GOT3 (cell line): ENCODE data around the gene TRIO.

ENCODE experiments used
- DNase-seq: peaks from one replicate; lab custom pipeline; 2025; ENCODE audit warnings: mixed read lengths; lab: John Stamatoyannopoulos, UW

Gene TRIO

GRCh38 chr5:14226554-14226953 is 83.4 kb downstream of the TRIO start:
- no peak for DNase-seq

GRCh38 chr5:14226992-14227391 is 83.8 kb downstream of the TRIO start:
- DNase-seq = no peak

- DNase-seq = no peak
These were observed 84.4 kb downstream of the TRIO start for GRCh38 chr5:14227513-14227912.

- no peak for DNase-seq
These were observed 85.1 kb downstream of the TRIO start for GRCh38 chr5:14228219-14228618.

GRCh38 chr5:14229181-14229580 is 86.0 kb downstream of the TRIO start:
- DNase-seq = no peak

DNA sequence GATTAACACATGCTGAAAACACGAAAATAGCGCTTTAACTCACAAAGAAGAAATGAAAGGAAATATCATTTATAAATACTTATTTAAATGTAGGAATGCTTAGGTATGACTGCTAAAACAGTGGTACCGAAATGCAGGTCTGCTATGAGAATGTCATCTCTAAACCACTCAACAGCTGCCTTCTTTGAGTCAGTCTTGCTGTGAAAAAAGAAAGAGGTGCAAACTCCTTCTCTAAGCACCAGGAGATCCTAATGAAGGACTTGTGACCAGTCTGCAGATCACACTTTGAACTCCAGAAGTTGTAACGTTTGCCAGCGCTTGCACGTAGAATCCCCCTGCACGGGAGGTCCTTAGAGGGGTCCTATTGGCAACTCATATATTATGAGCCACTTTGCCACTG is 86.6 kb downstream of the TRIO start:
- no peak for DNase-seq

DNA sequence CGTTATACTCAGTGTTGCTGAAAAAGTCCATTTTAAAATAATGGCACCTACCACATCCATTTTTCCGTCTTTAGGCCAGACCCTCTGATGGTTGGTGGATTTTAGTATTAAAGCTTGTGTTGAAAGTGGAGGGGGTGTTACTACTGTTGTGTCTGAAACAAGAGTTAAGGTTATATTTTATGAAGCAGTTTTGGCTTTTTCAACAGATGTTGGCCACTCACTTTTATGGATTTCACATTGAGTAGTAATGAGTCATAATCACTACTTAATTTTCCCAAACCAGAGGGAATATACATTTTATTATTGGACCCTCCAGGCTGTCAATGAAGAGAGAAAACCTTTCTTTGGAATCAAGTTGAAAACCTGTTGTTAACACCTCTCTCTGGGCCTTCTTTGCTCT is 88.0 kb downstream of the TRIO start:
- no peak for DNase-seq

DNA sequence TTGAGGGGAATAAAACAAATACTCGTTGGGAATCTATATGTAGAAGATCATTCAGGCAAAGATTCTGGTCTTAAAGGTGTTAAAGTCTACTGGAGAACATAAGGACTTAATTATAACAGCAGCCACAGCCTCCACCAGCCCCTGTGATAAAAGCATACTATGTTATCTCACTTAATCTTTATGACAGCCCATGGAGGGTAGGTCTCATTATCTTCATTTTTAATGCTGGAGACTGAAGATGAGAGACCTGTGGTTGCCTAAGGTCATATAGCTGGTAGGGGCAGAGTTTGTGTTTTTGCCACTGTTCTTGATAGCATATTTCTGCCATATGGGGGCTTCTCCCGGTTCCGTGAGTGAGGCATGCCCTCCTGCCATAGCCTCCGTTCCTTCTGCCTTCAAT is 88.7 kb downstream of the TRIO start:
- no peak for DNase-seq

DNA sequence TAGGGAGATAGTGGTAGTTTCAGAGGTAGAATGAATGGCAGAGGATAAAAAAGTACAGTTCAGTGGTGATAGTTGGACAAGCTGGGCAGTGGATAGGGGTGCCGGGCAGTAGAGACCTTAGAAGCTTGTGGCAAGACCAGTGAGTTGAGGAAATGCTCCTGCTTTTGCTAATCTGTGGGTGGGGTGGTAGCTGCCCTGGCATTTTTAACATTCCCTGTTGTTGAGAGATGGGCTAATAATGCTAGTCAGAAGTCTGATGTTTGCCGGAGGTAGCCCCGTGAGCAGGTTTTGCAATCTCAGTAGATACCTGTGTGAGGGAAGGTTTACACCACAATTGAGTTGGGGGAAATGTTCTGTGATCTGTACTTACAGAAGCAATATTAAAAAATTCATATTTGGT is 91.1 kb downstream of the TRIO start:
- no peak for DNase-seq

DNA sequence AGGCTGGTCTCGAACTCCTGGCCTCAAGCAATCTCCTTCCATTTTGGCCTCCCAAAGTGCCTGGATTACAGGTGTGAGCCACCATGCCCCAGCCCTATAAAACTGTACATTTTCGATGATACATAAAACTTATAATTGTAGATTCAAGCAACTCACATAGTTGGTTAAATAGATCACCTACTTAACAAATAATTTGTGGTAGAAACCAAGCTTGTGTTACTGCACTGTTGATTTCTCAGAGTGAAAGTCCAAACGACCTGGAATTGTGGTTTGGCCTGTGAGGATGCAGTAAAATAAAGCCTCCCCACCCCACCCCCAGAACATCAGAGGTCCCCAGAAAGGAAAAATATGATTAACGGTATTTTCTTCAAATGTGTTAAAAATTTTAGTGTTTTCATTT is 92.7 kb downstream of the TRIO start:
- DNase-seq = no peak

GRCh38 chr5:14236757-14237156 is 93.6 kb downstream of the TRIO start:
- DNase-seq = no peak

DNA sequence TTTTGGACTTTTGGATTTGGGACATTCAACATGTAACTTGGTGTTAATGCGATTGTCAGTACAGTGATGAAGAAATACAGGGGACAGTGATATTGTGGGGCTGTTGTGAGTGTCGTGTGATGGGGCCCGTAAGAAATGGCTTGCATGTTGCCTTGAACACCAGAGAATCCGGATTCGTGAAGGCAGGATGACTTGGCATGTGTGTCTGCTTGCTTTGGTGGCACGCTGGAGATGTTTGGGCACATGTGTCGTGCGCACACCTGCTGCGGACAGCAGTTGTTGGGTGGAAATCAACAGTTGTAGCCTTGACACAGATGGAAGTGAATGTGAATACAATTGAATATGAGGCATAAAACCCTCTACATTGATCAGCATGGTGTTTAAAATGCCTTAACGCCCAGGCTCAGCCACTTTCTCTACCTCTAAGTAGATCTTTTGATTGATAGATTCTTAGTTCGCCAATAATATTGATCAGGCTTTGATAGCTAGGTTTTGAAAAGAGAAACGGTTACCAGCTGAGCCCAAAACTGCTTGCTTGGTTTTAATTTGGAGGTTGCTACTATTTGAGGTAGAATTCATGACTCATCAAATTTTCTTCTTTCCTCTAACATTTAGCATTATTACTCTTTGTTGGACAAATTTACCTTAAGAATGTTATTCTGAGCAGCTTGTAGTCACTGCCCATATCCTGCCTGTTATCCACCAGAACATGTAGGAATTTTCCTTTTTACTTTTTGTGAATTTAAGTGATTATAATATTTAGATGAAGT is 94.4 kb downstream of the TRIO start:
- no peak for DNase-seq

GRCh38 chr5:14238272-14238671 is 95.1 kb downstream of the TRIO start:
- no peak for DNase-seq

GRCh38 chr5:14239404-14239803 is 96.3 kb downstream of the TRIO start:
- no peak for DNase-seq

GRCh38 chr5:14239951-14240350 is 96.8 kb downstream of the TRIO start:
- no peak for DNase-seq

GRCh38 chr5:14240359-14240758 is 97.2 kb downstream of the TRIO start:
- no peak for DNase-seq

DNA sequence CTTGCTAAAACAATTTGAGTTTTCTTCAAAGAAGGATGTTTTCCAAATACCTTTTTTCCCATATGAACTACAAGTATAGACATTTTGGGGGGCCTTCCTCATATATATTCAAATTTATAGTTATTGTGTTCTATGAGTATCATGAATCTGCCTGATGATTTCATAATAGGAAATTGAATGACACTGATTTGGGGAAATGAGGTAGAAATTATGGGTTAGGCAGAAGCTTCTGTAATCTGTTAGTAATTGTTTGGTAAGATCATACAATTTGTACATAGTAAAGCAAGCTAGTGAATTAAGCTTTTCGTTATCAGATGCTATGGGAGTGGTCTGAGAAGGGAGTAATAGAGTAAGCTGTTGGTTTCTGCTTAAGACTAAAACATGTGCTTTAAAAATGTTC is 98.0 kb downstream of the TRIO start:
- no peak for DNase-seq

GRCh38 chr5:14242447-14242846 is 99.3 kb downstream of the TRIO start:
- no peak for DNase-seq

DNA sequence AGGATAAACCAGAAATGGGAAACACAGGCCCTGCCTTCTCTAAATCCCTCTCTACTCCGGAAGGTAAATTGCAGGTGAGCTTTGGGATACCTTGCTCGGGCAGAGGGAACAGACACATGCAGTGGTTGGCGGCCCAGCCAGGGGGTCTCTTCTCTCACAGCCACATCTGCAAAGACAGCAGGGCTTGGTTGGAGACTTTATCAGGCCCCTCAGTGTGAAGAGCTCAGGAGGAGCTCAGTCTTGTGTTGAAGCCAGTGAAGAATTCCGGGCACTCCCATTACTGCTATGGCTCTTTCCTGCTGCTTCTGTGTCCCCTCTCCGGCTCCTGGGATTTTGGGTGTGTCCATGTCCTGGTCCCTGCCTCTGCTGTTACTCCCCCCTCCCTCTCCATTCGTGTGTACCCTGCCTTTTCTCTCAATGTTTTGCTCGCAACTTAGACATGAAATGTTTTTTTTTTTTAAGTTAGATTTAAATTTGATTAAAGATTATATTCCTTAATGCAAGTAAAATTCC is 99.8 kb downstream of the TRIO start:
- no peak for DNase-seq

DNA sequence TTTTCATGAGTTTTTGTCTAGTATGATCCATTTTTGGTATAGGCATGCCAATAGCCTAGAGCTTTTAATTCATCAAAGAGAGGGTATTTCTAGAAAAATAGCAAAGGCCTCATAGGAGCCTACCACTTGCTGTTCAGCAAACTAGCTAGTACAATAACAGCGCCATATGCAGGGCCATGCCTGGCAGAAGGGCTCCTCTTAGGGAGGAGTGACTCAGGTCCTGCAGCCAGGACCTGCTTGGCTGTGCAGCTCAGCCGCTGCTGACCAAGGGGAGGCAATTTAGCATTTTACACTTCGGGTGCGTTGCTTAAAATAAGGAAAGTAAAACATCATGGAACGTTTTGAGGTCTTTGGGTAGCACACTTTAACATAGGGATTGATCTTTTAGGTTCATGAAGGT is 100.6 kb downstream of the TRIO start:
- DNase-seq = no peak

DNA sequence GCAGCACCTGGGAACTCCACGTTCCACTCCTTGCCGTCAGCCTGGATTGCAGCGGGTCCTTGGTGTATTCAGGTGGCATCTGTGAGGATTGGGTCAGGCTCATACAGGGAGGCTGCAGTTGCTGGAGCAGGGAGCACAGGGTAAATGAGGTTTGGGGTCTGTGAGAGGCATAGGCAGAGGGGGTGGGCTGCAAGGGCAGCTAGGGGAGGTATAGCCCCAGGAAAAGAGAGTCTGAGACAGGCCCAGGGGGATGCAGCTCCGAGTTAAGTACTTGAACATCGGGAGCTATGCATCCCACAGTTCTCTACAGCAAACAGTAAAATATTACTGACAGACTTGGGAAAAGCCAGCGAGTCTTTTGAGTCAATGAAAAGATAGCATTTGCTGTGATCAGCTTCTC is 101.6 kb downstream of the TRIO start:
- DNase-seq = no peak

DNA sequence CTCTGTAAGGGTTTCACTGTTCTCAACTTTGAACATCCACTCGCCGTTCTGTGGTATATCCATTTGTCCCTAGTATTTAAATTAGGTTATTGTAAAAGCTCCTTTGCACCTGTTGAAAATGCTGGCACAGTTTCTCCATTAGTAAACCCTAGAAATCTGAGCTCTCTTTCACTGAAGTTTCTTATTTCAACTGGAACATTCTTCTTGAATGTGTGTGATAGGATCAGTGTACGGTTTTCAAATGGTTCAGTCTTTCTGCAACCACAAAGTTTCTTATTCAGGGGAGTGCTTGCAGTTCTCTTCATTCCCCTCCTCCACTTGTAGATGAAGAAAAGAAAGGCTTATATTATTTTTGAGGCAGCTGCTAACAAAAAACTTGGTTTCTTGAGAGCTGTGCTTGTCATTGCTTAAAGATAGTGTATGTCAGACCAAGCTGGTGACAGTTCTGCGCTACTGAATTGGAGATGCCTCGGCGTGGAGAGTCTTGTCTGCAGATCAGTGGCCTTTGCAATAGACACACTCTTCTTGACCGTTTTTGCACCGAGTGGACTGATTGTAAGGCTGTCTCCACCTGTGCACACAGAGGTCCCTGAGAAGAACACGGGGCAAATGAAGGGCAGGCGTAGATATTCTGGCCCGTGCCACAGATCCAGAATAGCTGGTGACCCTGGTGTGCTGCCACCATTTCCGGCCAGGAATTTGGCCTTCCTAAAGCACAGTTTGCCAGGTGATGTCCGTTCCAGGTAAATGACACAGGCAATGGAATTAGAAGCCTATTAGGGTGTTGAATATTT is 102.2 kb downstream of the TRIO start:
- DNase-seq = no peak

DNA sequence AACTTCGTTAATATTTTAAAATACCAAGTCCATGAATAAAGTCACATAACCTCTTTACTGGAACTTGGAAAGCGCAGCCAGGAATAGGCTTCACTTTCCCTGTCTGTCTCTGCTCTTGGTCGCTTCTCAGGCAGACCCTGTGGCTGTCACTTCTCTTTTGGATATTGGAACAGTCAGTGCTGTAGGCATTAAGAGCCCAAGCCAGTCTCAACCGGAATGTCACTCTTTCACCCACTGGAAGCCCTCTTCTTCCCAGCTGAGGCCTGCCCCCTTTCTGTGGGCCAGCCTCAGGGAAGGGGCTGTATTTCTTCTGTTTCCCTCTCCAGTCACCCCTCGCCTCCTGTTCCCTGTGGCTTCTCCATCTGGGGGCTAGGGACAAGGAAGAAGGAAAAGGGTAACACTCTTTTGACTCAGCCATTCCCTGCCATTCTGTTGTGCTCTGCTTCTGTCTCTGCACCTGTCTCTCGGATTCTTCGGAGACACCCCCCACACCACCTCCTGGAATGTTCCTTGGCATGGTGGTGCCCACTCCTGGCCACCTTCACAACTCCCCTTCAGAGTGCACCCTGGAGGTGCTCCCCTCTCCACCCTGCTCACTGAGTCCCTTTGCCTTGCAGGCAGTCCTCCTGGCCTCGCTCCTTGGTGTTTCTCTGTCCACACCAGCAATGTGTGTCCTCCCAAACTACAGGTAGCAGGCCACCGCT is 103.4 kb downstream of the TRIO start:
- DNase-seq = no peak
